ENCODE data around the gene MAS1L.

The MAS1L gene

DNA sequence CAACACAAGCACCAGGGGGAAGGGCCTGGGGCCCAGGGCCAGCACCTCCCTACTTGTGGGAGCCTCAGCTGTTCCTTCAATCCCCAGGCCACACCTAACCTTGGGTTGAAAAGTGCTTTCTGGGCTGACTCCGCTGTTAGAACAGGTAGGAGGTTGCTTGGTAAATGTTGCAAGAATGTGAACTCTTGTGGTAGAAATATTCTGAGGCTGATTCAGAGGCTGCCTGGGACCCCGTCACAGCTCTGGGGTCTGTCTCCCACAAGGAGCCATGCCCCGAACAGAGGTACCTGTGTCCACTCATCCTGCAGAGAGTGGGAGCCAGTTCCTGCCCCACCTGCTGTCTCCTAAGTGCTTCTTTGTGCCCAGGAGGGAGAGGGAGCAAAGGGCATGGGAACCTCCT lies 14.4 kb upstream of the MAS1L start:
- H3K79me1 ChIP-seq (ENCODE audit: low read length) = no peaks in the 10 kb centered on the region
- H3K23ac ChIP-seq (ENCODE audit: low read length) = no peak overlapping the region
- no peak overlapping the region for H4K91ac ChIP-seq (ENCODE audit: low read depth, low read length)
- H3K14ac ChIP-seq (ENCODE audit: low read length) = no peak overlapping the region
- H2BK5ac ChIP-seq (ENCODE audit: low read depth, low read length, poor library complexity) = no peak overlapping the region
- no peak overlapping the region for H2BK12ac ChIP-seq (ENCODE audit: low read length)
- H2AK5ac ChIP-seq (ENCODE audit: low read length) = no peak overlapping the region
- H3K27ac ChIP-seq (ENCODE audit: low read depth, low read length) = no peak overlapping the region
- no peak overlapping the region for H4K12ac ChIP-seq (ENCODE audit: low read depth, low read length)
- H3K4me3 ChIP-seq (ENCODE audit: low read depth, low read length) = no peak overlapping the region
- no peaks in the 10 kb centered on the region for H3K9me3 ChIP-seq (ENCODE audit: insufficient read depth, low read depth, low read length)
- H2AFZ ChIP-seq (ENCODE audit: insufficient read depth, low read length, poor library complexity) = no peak overlapping the region
- no peak overlapping the region for H3K4me2 ChIP-seq (ENCODE audit: low read length)
- no peak overlapping the region for H3K4ac ChIP-seq (ENCODE audit: low read depth, low read length)
- peak overlapping the region; percentile 13 for H3K9ac ChIP-seq (ENCODE audit: low read length)
- no peaks in the 10 kb centered on the region for H3K79me2 ChIP-seq (ENCODE audit: control insufficient read depth, insufficient read depth, low read length, poor library complexity)
- peaks cover 0 to 3% of the 10 kb centered on the region in 2 experiments for H3K4me1 ChIP-seq (ENCODE audit: control insufficient read depth in 1 of 2, insufficient read depth in 2 of 2, low read length in 2 of 2)
- no peak overlapping the region for H4K8ac ChIP-seq (ENCODE audit: low read depth, low read length)
- no peak overlapping the region for H2BK120ac ChIP-seq (ENCODE audit: insufficient read depth, low read length, poor library complexity)
- no peaks in the 10 kb centered on the region for H3K27me3 ChIP-seq (ENCODE audit: insufficient read depth, low read length)
- no peak for DNase-seq
- no peak overlapping the region for H3K18ac ChIP-seq (ENCODE audit: low read length)
- no CpG with 5 or more reads among the region's 3 CpGs for WGBS (ENCODE audit: extremely low coverage, insufficient coverage, insufficient read length)
- no peaks in the 10 kb centered on the region for H3K36me3 ChIP-seq (ENCODE audit: control insufficient read depth in 1 of 2, insufficient read depth in 2 of 2, low read length in 2 of 2)

DNA sequence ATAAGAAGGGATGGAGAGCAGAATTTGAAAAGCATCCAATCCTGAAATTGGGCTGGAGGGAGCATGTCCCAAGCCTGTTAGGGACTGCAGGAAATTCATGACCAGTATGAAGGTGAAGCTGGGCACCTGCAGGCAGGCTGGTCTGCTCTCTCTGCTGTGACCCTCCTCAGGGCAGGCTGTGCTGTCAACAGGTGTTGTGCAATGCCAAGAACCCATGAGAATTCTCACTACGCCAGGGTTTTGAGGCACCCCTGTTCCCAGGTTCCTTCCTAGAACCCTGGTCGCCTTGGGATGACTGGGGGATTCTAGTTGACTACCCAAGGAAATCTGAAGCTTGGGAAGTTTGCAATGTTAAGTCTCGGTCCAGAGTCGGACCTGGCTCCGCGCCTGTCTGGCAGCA lies 13.3 kb upstream of the MAS1L start:
- no peak overlapping the region for H3K23ac ChIP-seq (ENCODE audit: low read length)
- no peak overlapping the region for H3K18ac ChIP-seq (ENCODE audit: low read length)
- H3K27me3 ChIP-seq (ENCODE audit: insufficient read depth, low read length) = no peaks in the 10 kb centered on the region
- no peaks in the 10 kb centered on the region for H3K79me2 ChIP-seq (ENCODE audit: control insufficient read depth, insufficient read depth, low read length, poor library complexity)
- no peak overlapping the region for H2BK12ac ChIP-seq (ENCODE audit: low read length)
- no peak overlapping the region for H2BK5ac ChIP-seq (ENCODE audit: low read depth, low read length, poor library complexity)
- DNase-seq = no peak
- H3K9me3 ChIP-seq (ENCODE audit: insufficient read depth, low read depth, low read length) = no peaks in the 10 kb centered on the region
- no peak overlapping the region for H4K91ac ChIP-seq (ENCODE audit: low read depth, low read length)
- no peak overlapping the region for H4K12ac ChIP-seq (ENCODE audit: low read depth, low read length)
- no CpG with 5 or more reads among the region's 6 CpGs for WGBS (ENCODE audit: extremely low coverage, insufficient coverage, insufficient read length)
- no peak overlapping the region for H2AFZ ChIP-seq (ENCODE audit: insufficient read depth, low read length, poor library complexity)
- no peak overlapping the region for H3K27ac ChIP-seq (ENCODE audit: low read depth, low read length)
- H3K4me2 ChIP-seq (ENCODE audit: low read length) = no peak overlapping the region
- no peak overlapping the region for H3K14ac ChIP-seq (ENCODE audit: low read length)
- no peak overlapping the region for H3K4me3 ChIP-seq (ENCODE audit: low read depth, low read length)
- no peak overlapping the region for H3K9ac ChIP-seq (ENCODE audit: low read length)
- H4K8ac ChIP-seq (ENCODE audit: low read depth, low read length) = no peak overlapping the region
- H3K4me1 ChIP-seq (ENCODE audit: control insufficient read depth in 1 of 2, insufficient read depth in 2 of 2, low read length in 2 of 2) = peaks cover 0 to 3% of the 10 kb centered on the region in 2 experiments
- no peaks in the 10 kb centered on the region for H3K79me1 ChIP-seq (ENCODE audit: low read length)
- no peak overlapping the region for H2BK120ac ChIP-seq (ENCODE audit: insufficient read depth, low read length, poor library complexity)
- no peak overlapping the region for H2AK5ac ChIP-seq (ENCODE audit: low read length)
- H3K4ac ChIP-seq (ENCODE audit: low read depth, low read length) = no peak overlapping the region
- H3K36me3 ChIP-seq (ENCODE audit: control insufficient read depth in 1 of 2, insufficient read depth in 2 of 2, low read length in 2 of 2) = no peaks in the 10 kb centered on the region

DNA sequence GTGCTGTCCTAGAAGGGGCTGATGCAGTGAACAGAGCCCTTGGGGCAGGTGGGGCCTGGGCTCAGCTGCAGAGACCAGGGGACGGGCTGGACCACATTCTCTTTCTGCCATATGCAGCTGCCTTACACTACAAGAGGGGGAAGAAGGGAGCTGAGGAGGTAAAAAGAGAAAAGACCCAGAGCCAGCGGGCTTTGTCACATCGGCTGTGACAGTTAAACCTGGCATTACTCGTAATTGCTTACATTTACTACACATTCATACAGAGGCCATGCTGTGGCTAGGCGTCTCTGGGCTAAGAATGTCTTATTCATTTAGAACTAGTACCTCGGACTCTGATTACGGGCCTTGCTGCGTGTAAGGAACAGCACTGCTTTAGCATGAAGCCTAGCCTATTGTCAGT lies 12.8 kb upstream of the MAS1L start:
- Histone ChIP-seq H3K27me3 (ENCODE audit: insufficient read depth, low read length) (no peaks in the 10 kb centered on the region), H2BK120ac (ENCODE audit: insufficient read depth, low read length, poor library complexity) (no peak overlapping the region), H4K91ac (ENCODE audit: low read depth, low read length) (no peak overlapping the region)

DNA sequence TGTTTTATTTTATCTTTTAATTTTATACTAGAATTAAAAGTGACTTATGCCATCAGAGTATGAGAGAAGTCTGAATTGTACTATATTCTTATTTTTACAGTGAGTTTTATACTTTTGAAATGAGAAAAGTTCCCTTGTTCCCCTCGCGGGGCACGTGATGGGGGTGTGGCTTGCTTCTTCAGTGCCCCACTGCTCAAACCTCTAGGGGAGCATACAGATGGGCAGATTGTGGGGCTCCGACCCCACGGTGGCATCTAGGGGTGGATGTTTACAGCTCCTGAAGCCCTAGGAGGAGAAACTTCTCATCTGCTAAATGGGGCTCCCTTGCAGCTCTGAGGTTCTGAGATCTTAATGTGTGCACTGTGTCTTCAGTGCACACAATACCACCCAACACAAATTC lies 11.9 kb upstream of the MAS1L start:
- Histone ChIP-seq H3K79me1 (ENCODE audit: low read length) (no peaks in the 10 kb centered on the region), H3K18ac (ENCODE audit: low read length) (no peak overlapping the region), H3K4me1 (ENCODE audit: control insufficient read depth in 1 of 2, insufficient read depth in 2 of 2, low read length in 2 of 2) (peaks cover 0 to 3% of the 10 kb centered on the region in 2 experiments), H3K27ac (ENCODE audit: low read depth, low read length) (no peak overlapping the region), H3K4ac (ENCODE audit: low read depth, low read length) (no peak overlapping the region), H2AK5ac (ENCODE audit: low read length) (no peak overlapping the region), H4K91ac (ENCODE audit: low read depth, low read length) (no peak overlapping the region), H4K8ac (ENCODE audit: low read depth, low read length) (no peak overlapping the region), H3K79me2 (ENCODE audit: control insufficient read depth, insufficient read depth, low read length, poor library complexity) (no peaks in the 10 kb centered on the region), H3K4me3 (ENCODE audit: low read depth, low read length) (no peak overlapping the region), H3K9me3 (ENCODE audit: insufficient read depth, low read depth, low read length) (no peaks in the 10 kb centered on the region), H3K9ac (ENCODE audit: low read length) (no peak overlapping the region), H2BK5ac (ENCODE audit: low read depth, low read length, poor library complexity) (no peak overlapping the region), H3K14ac (ENCODE audit: low read length) (no peak overlapping the region), H3K27me3 (ENCODE audit: insufficient read depth, low read length) (no peaks in the 10 kb centered on the region), H3K4me2 (ENCODE audit: low read length) (no peak overlapping the region), H2BK12ac (ENCODE audit: low read length) (no peak overlapping the region), H3K36me3 (ENCODE audit: control insufficient read depth in 1 of 2, insufficient read depth in 2 of 2, low read length in 2 of 2) (no peaks in the 10 kb centered on the region), H3K23ac (ENCODE audit: low read length) (no peak overlapping the region), H4K12ac (ENCODE audit: low read depth, low read length) (no peak overlapping the region), H2BK120ac (ENCODE audit: insufficient read depth, low read length, poor library complexity) (no peak overlapping the region), H2AFZ (ENCODE audit: insufficient read depth, low read length, poor library complexity) (no peak overlapping the region)
- DNase-seq = no peak
- no CpG with 5 or more reads among the region's 5 CpGs for WGBS (ENCODE audit: extremely low coverage, insufficient coverage, insufficient read length)

More for the DNA sequence above, 12.8 kb upstream of the MAS1L start:
- H2BK12ac ChIP-seq (ENCODE audit: low read length) = no peak overlapping the region
- no peaks in the 10 kb centered on the region for H3K36me3 ChIP-seq (ENCODE audit: control insufficient read depth in 1 of 2, insufficient read depth in 2 of 2, low read length in 2 of 2)
- H3K9ac ChIP-seq (ENCODE audit: low read length) = no peak overlapping the region
- peaks cover 0 to 3% of the 10 kb centered on the region in 2 experiments for H3K4me1 ChIP-seq (ENCODE audit: control insufficient read depth in 1 of 2, insufficient read depth in 2 of 2, low read length in 2 of 2)
- no peak overlapping the region for H4K12ac ChIP-seq (ENCODE audit: low read depth, low read length)
- H2BK5ac ChIP-seq (ENCODE audit: low read depth, low read length, poor library complexity) = no peak overlapping the region
- H4K8ac ChIP-seq (ENCODE audit: low read depth, low read length) = no peak overlapping the region
- H2AK5ac ChIP-seq (ENCODE audit: low read length) = no peak overlapping the region
- no CpG with 5 or more reads among the region's 8 CpGs for WGBS (ENCODE audit: extremely low coverage, insufficient coverage, insufficient read length)
- no peak overlapping the region for H3K14ac ChIP-seq (ENCODE audit: low read length)
- DNase-seq = no peak
- H3K4me2 ChIP-seq (ENCODE audit: low read length) = no peak overlapping the region
- H3K4me3 ChIP-seq (ENCODE audit: low read depth, low read length) = no peak overlapping the region
- H3K18ac ChIP-seq (ENCODE audit: low read length) = no peak overlapping the region
- no peak overlapping the region for H2AFZ ChIP-seq (ENCODE audit: insufficient read depth, low read length, poor library complexity)
- no peak overlapping the region for H3K23ac ChIP-seq (ENCODE audit: low read length)
- no peaks in the 10 kb centered on the region for H3K79me2 ChIP-seq (ENCODE audit: control insufficient read depth, insufficient read depth, low read length, poor library complexity)
- no peaks in the 10 kb centered on the region for H3K9me3 ChIP-seq (ENCODE audit: insufficient read depth, low read depth, low read length)
- no peaks in the 10 kb centered on the region for H3K79me1 ChIP-seq (ENCODE audit: low read length)
- H3K27ac ChIP-seq (ENCODE audit: low read depth, low read length) = no peak overlapping the region
- H3K4ac ChIP-seq (ENCODE audit: low read depth, low read length) = no peak overlapping the region

All from trophoblast cell (in vitro differentiated cells and primary cell).